Measurements from ENCODE around the gene PLAC1. TPM values are rescaled to one million over a fixed set of nuclear protein-coding genes. Genes with fewer than 3 reads are reported as not detected.

The PLAC1 gene
- total and polyA plus RNA-seq, 2 of the 4 experiments (the other 2 are of a cell fraction), result 0.36 to 0.74 TPM

GRCh38 chrX:134543288-134543687 lies 115.0 kb downstream of the PLAC1 start:
- Histone ChIP-seq H2AK9ac (replicated peaks; ENCODE audit: low read depth, low read length, poor library complexity) (no peak overlapping the region), H2BK120ac (ENCODE audit: low read depth, low read length) (no peak overlapping the region), H4K20me1 (ENCODE audit: insufficient read depth, low read length) (peaks cover 5% of the 10 kb centered on the region; the same call in 1 of the 2 replicates), H3K4me3 (ENCODE audit: insufficient read depth, low read depth, low read length) (no peak overlapping the region), H3K4ac (ENCODE audit: low read depth, low read length) (no peak overlapping the region), H3K27ac (ENCODE audit: insufficient read depth, low read length) (no peak overlapping the region), H3K9me1 (ENCODE audit: insufficient read depth, low read length) (0 out of 2 replicates have a peak, but pooled peaks cover 5% of the 10 kb centered on the region), H3K14ac (replicated peaks; ENCODE audit: low read depth, low read length) (no peak overlapping the region), H2AFZ (replicated peaks; ENCODE audit: low read length, poor library complexity) (no peak overlapping the region), H3K27me3 (ENCODE audit: control insufficient read depth, insufficient read depth, low read length) (no peaks in the 10 kb centered on the region), H2AK5ac (ENCODE audit: low read depth, low read length) (no peak overlapping the region), H3K23ac (ENCODE audit: low read depth, low read length) (no peak overlapping the region), H3K79me1 (ENCODE audit: low read depth in 1 of 2, low read length in 2 of 2) (peaks cover 0 to 11% of the 10 kb centered on the region in 2 experiments; a peak in 2 of 4 replicates), H3K36me3 (ENCODE audit: control insufficient read depth, insufficient read depth, low read length) (peaks cover 22% of the 10 kb centered on the region), H3K9me3 (ENCODE audit: control insufficient read depth, insufficient read depth, low read length) (no peaks in the 10 kb centered on the region), H4K91ac (ENCODE audit: insufficient read depth, low read depth, low read length) (no peak overlapping the region), H2BK20ac (ENCODE audit: low read depth, low read length) (no peak overlapping the region), H2BK5ac (ENCODE audit: low read depth, low read length, poor library complexity, severe bottlenecking) (no peak overlapping the region), H3K4me1 (ENCODE audit: control insufficient read depth, insufficient read depth, low read length) (peaks cover 8% of the 10 kb centered on the region; the same call in 1 of the 2 replicates), H3K9ac (ENCODE audit: low read depth, low read length) (no peak overlapping the region), H4K5ac (ENCODE audit: low read depth, low read length) (no peak overlapping the region), H3K56ac (ENCODE audit: extremely low read depth, insufficient read depth, low read length) (no peak overlapping the region), H3K18ac (ENCODE audit: low read depth, low read length) (no peak overlapping the region), H2BK15ac (ENCODE audit: low read depth, low read length) (no peak overlapping the region), H3K4me2 (ENCODE audit: low read depth, low read length) (no peak overlapping the region), H4K8ac (ENCODE audit: low read depth in 2 of 2, low read length in 2 of 2) (no peak overlapping the region)
- BruUV-seq (replicated peaks), result no TSS peak
- POLR2A ChIA-PET (ENCODE audit: unreplicated experiment), result no interaction called here
- CTCF ChIA-PET, result no interaction called here
- in situ Hi-C loops (cut with MboI; ENCODE audit: low sequenced_read_pairs), result no loop called here
- TF ChIP-seq NFE2L2 (IDR thresholded peaks at IDR 0.05; ENCODE audit: low read depth, low read length) (no peak), ELK1 (IDR thresholded peaks at IDR 0.05; ENCODE audit: borderline replicate concordance, low read depth, low read length) (no peak), MAZ (IDR thresholded peaks at IDR 0.05; ENCODE audit: borderline replicate concordance, low read depth, low read length) (no peak), RCOR1 (IDR thresholded peaks at IDR 0.05; ENCODE audit: insufficient replicate concordance, low read length) (no peak), SMC3 (IDR thresholded peaks at IDR 0.05; ENCODE audit: low read depth, low read length) (no peak), RFX5 (IDR thresholded peaks at IDR 0.05; ENCODE audit: low read depth, low read length) (no peak), BHLHE40 (IDR thresholded peaks at IDR 0.05; ENCODE audit: low read depth, low read length) (no peak), MAFK (IDR thresholded peaks at IDR 0.05; ENCODE audit: low read depth, low read length) (no peak), FOS (IDR thresholded peaks at IDR 0.05; ENCODE audit: low read depth, low read length) (no peak), CEBPB (IDR thresholded peaks at IDR 0.05; ENCODE audit: low read depth, low read length) (no peak), USF2 (IDR thresholded peaks at IDR 0.05; ENCODE audit: low read depth, low read length) (no peak), CHD1 (IDR thresholded peaks at IDR 0.05; ENCODE audit: low read depth, low read length) (no peak), POLR2A (IDR thresholded peaks at IDR 0.05; ENCODE audit: low read depth, low read length) (no peak)
- TF ChIP-seq, protein P1, sequence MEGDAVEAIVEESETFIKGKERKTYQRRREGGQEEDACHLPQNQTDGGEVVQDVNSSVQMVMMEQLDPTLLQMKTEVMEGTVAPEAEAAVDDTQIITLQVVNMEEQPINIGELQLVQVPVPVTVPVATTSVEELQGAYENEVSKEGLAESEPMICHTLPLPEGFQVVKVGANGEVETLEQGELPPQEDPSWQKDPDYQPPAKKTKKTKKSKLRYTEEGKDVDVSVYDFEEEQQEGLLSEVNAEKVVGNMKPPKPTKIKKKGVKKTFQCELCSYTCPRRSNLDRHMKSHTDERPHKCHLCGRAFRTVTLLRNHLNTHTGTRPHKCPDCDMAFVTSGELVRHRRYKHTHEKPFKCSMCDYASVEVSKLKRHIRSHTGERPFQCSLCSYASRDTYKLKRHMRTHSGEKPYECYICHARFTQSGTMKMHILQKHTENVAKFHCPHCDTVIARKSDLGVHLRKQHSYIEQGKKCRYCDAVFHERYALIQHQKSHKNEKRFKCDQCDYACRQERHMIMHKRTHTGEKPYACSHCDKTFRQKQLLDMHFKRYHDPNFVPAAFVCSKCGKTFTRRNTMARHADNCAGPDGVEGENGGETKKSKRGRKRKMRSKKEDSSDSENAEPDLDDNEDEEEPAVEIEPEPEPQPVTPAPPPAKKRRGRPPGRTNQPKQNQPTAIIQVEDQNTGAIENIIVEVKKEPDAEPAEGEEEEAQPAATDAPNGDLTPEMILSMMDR (conservative IDR thresholded peaks at IDR 0.05; ENCODE audit: low read depth, low read length), result no peak
- no CpG with 5 or more reads among the region's 3 CpGs for WGBS, 2 experiments (ENCODE audit: extremely low coverage in 2 of 2, insufficient read length in 1 of 2)
- dilution Hi-C loops (cut with HindIII; ENCODE audit: low sequenced_read_pairs, unreplicated experiment), result no loop called here
- intact Hi-C loops (cut with micrococcal nuclease), result no loop called here
- ATAC-seq (ENCODE audit: low read depth) (no peak), DNase-seq (no peak)

Data from IMR-90 (cell line).